ENCODE measurements around the gene KRTAP10-3. TPM values are rescaled to one million over a fixed set of nuclear protein-coding genes. Genes with fewer than 3 reads are reported as not detected.

Gene KRTAP10-3
- total RNA-seq, 4 donors from 2014 or later = not detected

GRCh38 chr21:44579056-44579832 lies 20.6 kb upstream of the KRTAP10-3 start:
- Histone ChIP-seq H3K9me3 (peaks cover 0 to 12% (median 0%) of the 10 kb centered on the region in 3 donors), H3K27me3 (peaks cover 0 to 19% (median 5%) of the 10 kb centered on the region in 3 donors), H3K27ac (no peak overlapping the region), H3K4me1 (no peaks in the 10 kb centered on the region), H3K4me3 (no peak overlapping the region), H3K36me3 (no peaks in the 10 kb centered on the region)
- in situ Hi-C loops (cut with MboI; ENCODE audit: low sequenced_read_pairs in 4 of 4) (no loop called here), intact Hi-C loops (cut with DNase I; ENCODE audit: low total_unique reads) (no loop called here)
- ATAC-seq (no peak), DNase-seq (no peak)
- TF ChIP-seq CTCF (IDR thresholded peaks at IDR 0.05 in 4 of 5, conservative IDR thresholded peaks at IDR 0.05 in 1 of 5) = no peak
- no peak for TF ChIP-seq POLR2A (IDR thresholded peaks at IDR 0.05)

GRCh38 chr21:44578371-44579055 lies 19.9 kb upstream of the KRTAP10-3 start:
- no peaks in the 10 kb centered on the region for H3K36me3 ChIP-seq
- H3K27ac ChIP-seq = no peak overlapping the region
- H3K4me1 ChIP-seq = no peaks in the 10 kb centered on the region
- peaks cover 0 to 12% (median 0%) of the 10 kb centered on the region in 3 donors for H3K9me3 ChIP-seq
- in situ Hi-C loops (cut with MboI; ENCODE audit: low sequenced_read_pairs in 4 of 4) = no loop called here
- TF ChIP-seq CTCF (IDR thresholded peaks at IDR 0.05 in 4 of 5, conservative IDR thresholded peaks at IDR 0.05 in 1 of 5) = no peak
- no peak for TF ChIP-seq POLR2A (IDR thresholded peaks at IDR 0.05)
- H3K27me3 ChIP-seq = peaks cover 0 to 19% (median 5%) of the 10 kb centered on the region in 3 donors
- no peak for DNase-seq
- ATAC-seq = no peak
- intact Hi-C loops (cut with DNase I; ENCODE audit: low total_unique reads) = no loop called here
- H3K4me3 ChIP-seq = no peak overlapping the region

GRCh38 chr21:44576025-44576420 lies 17.4 kb upstream of the KRTAP10-3 start:
- Histone ChIP-seq H3K9me3 (peaks cover 0 to 1% (median 0%) of the 10 kb centered on the region in 3 donors), H3K36me3 (no peaks in the 10 kb centered on the region), H3K4me3 (no peak overlapping the region), H3K27me3 (peaks cover 0 to 26% (median 2%) of the 10 kb centered on the region in 3 donors), H3K4me1 (no peaks in the 10 kb centered on the region), H3K27ac (no peak overlapping the region)
- ATAC-seq (no peak), DNase-seq (no peak)
- intact Hi-C loops (cut with DNase I; ENCODE audit: low total_unique reads) (no loop called here), in situ Hi-C loops (cut with MboI; ENCODE audit: low sequenced_read_pairs in 4 of 4) (no loop called here)
- TF ChIP-seq POLR2A (IDR thresholded peaks at IDR 0.05) (no peak), CTCF (IDR thresholded peaks at IDR 0.05 in 4 of 5, conservative IDR thresholded peaks at IDR 0.05 in 1 of 5) (no peak)

- Histone ChIP-seq H3K9me3 (no peaks in the 10 kb centered on the region), H3K36me3 (no peaks in the 10 kb centered on the region), H3K4me3 (no peak overlapping the region), H3K27ac (no peak overlapping the region), H3K4me1 (no peaks in the 10 kb centered on the region), H3K27me3 (peaks cover 0 to 20% (median 2%) of the 10 kb centered on the region in 3 donors)
- intact Hi-C loops (cut with DNase I; ENCODE audit: low total_unique reads) (no loop called here), in situ Hi-C loops (cut with MboI; ENCODE audit: low sequenced_read_pairs in 4 of 4) (no loop called here)
- ATAC-seq (no peak), DNase-seq (no peak)
- TF ChIP-seq POLR2A (IDR thresholded peaks at IDR 0.05) (no peak), CTCF (IDR thresholded peaks at IDR 0.05 in 4 of 5, conservative IDR thresholded peaks at IDR 0.05 in 1 of 5) (no peak)
Observed at GRCh38 chr21:44575307-44576024, 16.9 kb upstream of the KRTAP10-3 start.

All from gastrocnemius medialis (tissue), 4 donors.